Esophagus (tissue), 2 donors: ENCODE measurements around the gene WDR74. TPM values are rescaled to one million over a fixed set of nuclear protein-coding genes. Genes with fewer than 3 reads are reported as not detected.
"Not testable (repeated sequence)": the region's sequence is repeated elsewhere in the genome, so short reads cannot be mapped to it uniquely, and the experiment has no call there.

Source experiments
- H3K27ac ChIP-seq, 2 donors: one replicate each; pipeline ENCODE4 v1.5.1; 2013; ENCODE audit warnings: low read depth in 2 of 2, mild to moderate bottlenecking in 2 of 2, inconsistent platforms in 1 of 2, low read length in 1 of 2, moderate library complexity in 1 of 2
- H3K27me3 ChIP-seq, 2 donors: one replicate each; pipeline ENCODE4 v1.6.1; 2013; ENCODE audit warnings: low read length in 2 of 2, control low read depth in 1 of 2, mild to moderate bottlenecking in 1 of 2; ENCODE audit not compliant: insufficient read depth in 2 of 2, control insufficient read depth in 1 of 2
- H3K36me3 ChIP-seq, 2 donors: one replicate each; pipeline ENCODE4 v1.6.1; 2013; ENCODE audit warnings: low read length in 1 of 2; ENCODE audit not compliant: control insufficient read depth in 2 of 2, insufficient read depth in 2 of 2
- H3K4me1 ChIP-seq, 2 donors: one replicate each; pipeline ENCODE4 v1.6.1; 2013; ENCODE audit warnings: low read length in 1 of 2; ENCODE audit not compliant: control insufficient read depth in 2 of 2, insufficient read depth in 2 of 2
- H3K4me3 ChIP-seq, 2 donors: one replicate each; pipeline ENCODE4 v1.5.1; 2013; ENCODE audit warnings: low read length in 2 of 2, mild to moderate bottlenecking in 2 of 2, low read depth in 1 of 2, moderate library complexity in 1 of 2
- H3K9me3 ChIP-seq, 2 donors: one replicate each; pipeline ENCODE4 v1.6.1; 2013; ENCODE audit warnings: mild to moderate bottlenecking in 2 of 2, low read depth in 1 of 2, low read length in 1 of 2, moderate library complexity in 1 of 2; ENCODE audit not compliant: control insufficient read depth in 2 of 2, insufficient read depth in 1 of 2
- WGBS, 2 donors: extraction: QIAGEN DNeasy Blood & Tissue Kit; methylation state at CpG; one replicate each; pipeline ENCODE4 v1.1.7; 2013; 5-methylcytosine and 5-hydroxymethylcytosine counted together
- polyA plus RNA-seq, 2 donors: library from polyadenylated mRNA; stranded (reverse); fragments of 200-250 nt; gene quantifications; one replicate each; pipeline ENCODE4 v1.2.3, GENCODE V29; 2013
- donor health status: healthy with polysubstance abuse.
- donor health status: Bipolar disorder and iron deficiency.

WDR74 gene
- polyA plus RNA-seq, 2 donors, result 44.0 to 44.6 TPM

- H3K36me3 ChIP-seq, H3K27me3 ChIP-seq, H3K4me3 ChIP-seq, H3K9me3 ChIP-seq, H3K4me1 ChIP-seq, H3K27ac ChIP-seq: not testable (repeated sequence)
- WGBS, 2 donors, result 86 to 89% methylated on average over 16 of the region's 16 CpGs
Measured at GRCh38 chr11:62861564-62862192, 22.3 kb upstream of the WDR74 start.

- H3K27ac ChIP-seq, result no peak overlapping the region
- WGBS, 2 donors, result 53 to 61% methylated on average over 5 of the region's 5 CpGs
- no peaks in the 10 kb centered on the region for H3K27me3 ChIP-seq
Measured at GRCh38 chr11:62860835-62861563, 21.6 kb upstream of the WDR74 start.

GRCh38 chr11:62859281-62859703 is 19.9 kb upstream of the WDR74 start:
- H3K27ac ChIP-seq, result peak overlapping the region; percentile 12 to 55
- not testable (repeated sequence) for H3K4me3 ChIP-seq, H3K36me3 ChIP-seq, H3K9me3 ChIP-seq, H3K4me1 ChIP-seq, H3K27me3 ChIP-seq
- 60 to 72% methylated on average over 8 of the region's 8 CpGs for WGBS, 2 donors

More at GRCh38 chr11:62860835-62861563, 21.6 kb upstream of the WDR74 start:
- H3K4me1 ChIP-seq, result peaks cover 0 to 4% of the 10 kb centered on the region in 2 donors
- H3K9me3 ChIP-seq, result no peaks in the 10 kb centered on the region
- H3K36me3 ChIP-seq, result no peaks in the 10 kb centered on the region
- no peak overlapping the region for H3K4me3 ChIP-seq

GRCh38 chr11:62858201-62858600 is 18.8 kb upstream of the WDR74 start:
- H3K4me1 ChIP-seq, result peaks cover 0 to 4% of the 10 kb centered on the region in 2 donors
- H3K4me3 ChIP-seq, result peak overlapping the region in 1 of 2 donors; percentile 13
- 52 to 65% methylated on average over 7 of the region's 7 CpGs for WGBS, 2 donors
- no peaks in the 10 kb centered on the region for H3K9me3 ChIP-seq
- peaks cover 0 to 3% of the 10 kb centered on the region in 2 donors for H3K36me3 ChIP-seq
- no peaks in the 10 kb centered on the region for H3K27me3 ChIP-seq
- peak overlapping the region; percentile 2 to 54 for H3K27ac ChIP-seq

- 52 to 55% methylated on average over 2 of the region's 2 CpGs for WGBS, 2 donors
Measured at GRCh38 chr11:62857541-62857982, 18.2 kb upstream of the WDR74 start.

GRCh38 chr11:62856333-62856895 is 17.0 kb upstream of the WDR74 start:
- H3K36me3 ChIP-seq, result peaks cover 0 to 12% of the 10 kb centered on the region in 2 donors
- H3K4me1 ChIP-seq, result peaks cover 0 to 4% of the 10 kb centered on the region in 2 donors
- H3K9me3 ChIP-seq, result no peaks in the 10 kb centered on the region
- no peaks in the 10 kb centered on the region for H3K27me3 ChIP-seq
- peak overlapping the region; percentile 83 to 87 for H3K27ac ChIP-seq
- H3K4me3 ChIP-seq, result peak overlapping the region; percentile 65 to 100
- 4% methylated on average over 20 of the region's 20 CpGs for WGBS, 2 donors

More at GRCh38 chr11:62857541-62857982, 18.2 kb upstream of the WDR74 start:
- H3K27me3 ChIP-seq, result no peaks in the 10 kb centered on the region
- H3K4me3 ChIP-seq, result peak overlapping the region in 1 of 2 donors; percentile 100
- peaks cover 0 to 6% of the 10 kb centered on the region in 2 donors for H3K36me3 ChIP-seq
- peak overlapping the region; percentile 29 to 62 for H3K27ac ChIP-seq
- H3K9me3 ChIP-seq, result no peaks in the 10 kb centered on the region
- H3K4me1 ChIP-seq, result peaks cover 0 to 4% of the 10 kb centered on the region in 2 donors

GRCh38 chr11:62855571-62856332 is 16.4 kb upstream of the WDR74 start:
- WGBS, 2 donors, result 0 to 1% methylated on average over 54 of the region's 54 CpGs
- Histone ChIP-seq H3K4me3 (peak overlapping the region; percentile 76 to 100), H3K9me3 (no peaks in the 10 kb centered on the region), H3K36me3 (peaks cover 0 to 12% of the 10 kb centered on the region in 2 donors), H3K27me3 (no peaks in the 10 kb centered on the region), H3K4me1 (peaks cover 0 to 4% of the 10 kb centered on the region in 2 donors), H3K27ac (peak overlapping the region; percentile 83 to 90)

GRCh38 chr11:62854825-62855570 is 15.6 kb upstream of the WDR74 start:
- Histone ChIP-seq H3K4me3 (peak overlapping the region; percentile 76 to 100), H3K9me3 (no peaks in the 10 kb centered on the region), H3K27ac (peak overlapping the region; percentile 63 to 90), H3K36me3 (peaks cover 0 to 12% of the 10 kb centered on the region in 2 donors), H3K27me3 (no peaks in the 10 kb centered on the region), H3K4me1 (peaks cover 0 to 4% of the 10 kb centered on the region in 2 donors)
- 1 to 2% methylated on average over 15 of the region's 15 CpGs for WGBS, 2 donors
